CMK (cell line): ENCODE data around the gene RNF144A.

Experiments
- DNase-seq: peaks from one replicate; pipeline ENCODE4 v3.0.0-alpha.2; 2010; ENCODE audit warnings: low read depth

RNF144A gene

DNA sequence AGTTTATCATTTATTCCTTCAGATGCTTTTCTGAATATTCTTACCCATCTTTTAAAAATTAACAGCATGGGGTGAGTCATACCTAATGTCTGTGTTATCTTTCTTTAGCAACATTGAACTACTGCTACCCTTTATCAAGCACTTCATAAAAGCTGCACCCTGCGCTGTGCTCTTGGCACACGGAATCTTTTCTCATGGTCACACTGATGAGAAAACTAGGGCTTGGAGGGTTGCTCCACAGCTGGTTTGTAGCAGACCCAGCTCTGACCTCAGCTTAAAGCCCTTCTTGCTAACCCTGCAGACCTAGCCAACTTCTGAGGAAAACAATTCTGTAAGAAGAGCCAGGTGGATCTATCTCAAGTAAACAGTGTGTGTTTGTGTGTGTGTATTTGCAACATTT is 106.3 kb downstream of the RNF144A start:
- no peak for DNase-seq

DNA sequence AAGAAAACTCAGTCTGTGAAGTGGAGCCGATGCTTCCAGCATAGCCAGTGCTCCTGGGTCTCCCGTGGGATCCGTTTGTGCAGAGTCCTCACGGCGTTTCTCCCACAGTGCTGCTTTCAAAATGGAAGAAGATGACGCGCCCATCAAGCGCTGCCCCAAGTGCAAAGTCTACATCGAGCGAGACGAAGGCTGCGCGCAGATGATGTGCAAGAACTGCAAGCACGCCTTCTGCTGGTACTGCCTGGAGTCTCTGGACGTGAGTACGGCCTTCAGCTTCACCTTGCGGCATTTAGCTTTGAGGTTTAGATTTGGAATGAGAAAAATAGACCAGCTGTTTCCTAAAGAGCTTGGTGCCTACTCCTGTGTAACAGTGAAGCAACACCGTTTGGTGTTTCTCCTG is 107.0 kb downstream of the RNF144A start:
- no peak for DNase-seq

DNA sequence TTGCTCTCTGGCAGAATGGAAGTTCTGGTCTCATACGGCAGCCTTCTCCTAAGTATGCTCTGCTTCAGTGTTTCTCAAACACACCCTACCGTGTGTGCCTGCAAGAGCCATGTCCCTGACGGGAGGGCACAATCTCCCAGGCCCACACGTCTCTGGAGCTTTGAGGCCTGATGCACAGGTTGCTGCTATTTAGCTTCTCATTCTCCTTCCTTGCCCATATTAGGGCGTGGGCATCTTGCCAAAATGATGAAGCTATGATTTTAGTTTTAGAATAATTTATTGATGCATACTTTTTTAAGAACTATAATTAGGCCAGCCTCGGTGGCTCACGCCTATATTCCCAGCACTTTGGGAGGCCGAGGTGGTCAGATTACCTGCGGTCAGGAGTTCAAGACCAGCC is 107.9 kb downstream of the RNF144A start:
- DNase-seq, result no peak

DNA sequence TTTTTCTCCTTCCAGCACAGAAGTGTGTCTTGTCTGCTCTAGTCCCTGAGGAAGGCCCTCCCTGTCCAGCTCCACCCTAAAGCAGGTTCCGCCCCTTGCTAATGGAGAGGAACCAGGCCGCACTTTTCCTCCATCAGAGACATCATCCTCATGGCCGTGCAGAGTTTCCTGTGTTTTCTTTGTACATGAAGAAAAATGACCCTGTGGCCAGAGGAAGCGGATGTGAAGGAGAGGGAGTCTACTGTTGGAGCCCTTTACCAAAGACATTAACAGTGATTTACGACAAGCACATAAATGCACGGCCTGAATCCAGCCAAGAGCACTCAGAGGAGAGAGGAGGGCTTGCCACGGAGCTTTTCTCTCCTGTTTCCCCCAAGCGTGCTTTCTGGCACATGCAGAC is 109.5 kb downstream of the RNF144A start:
- DNase-seq, result no peak

DNA sequence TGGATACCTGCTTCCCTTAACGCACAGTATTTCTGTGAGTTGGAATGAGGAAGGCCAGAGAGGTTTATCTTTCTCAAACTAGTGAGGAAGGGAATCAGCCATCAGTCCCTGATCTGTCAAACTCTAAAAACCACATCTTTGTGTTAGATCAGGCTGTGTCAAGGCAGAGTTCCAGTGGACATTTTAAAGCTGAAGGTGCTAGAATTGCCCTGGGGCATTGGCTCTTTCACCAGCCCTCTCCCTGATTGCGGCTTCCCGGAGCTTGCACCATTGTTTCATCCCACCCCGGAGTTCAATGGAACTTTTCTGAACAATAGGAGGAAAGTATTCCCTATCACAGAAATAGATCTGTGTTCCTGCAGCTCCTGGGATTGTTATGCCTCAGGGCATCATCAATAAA is 110.2 kb downstream of the RNF144A start:
- DNase-seq, result no peak

DNA sequence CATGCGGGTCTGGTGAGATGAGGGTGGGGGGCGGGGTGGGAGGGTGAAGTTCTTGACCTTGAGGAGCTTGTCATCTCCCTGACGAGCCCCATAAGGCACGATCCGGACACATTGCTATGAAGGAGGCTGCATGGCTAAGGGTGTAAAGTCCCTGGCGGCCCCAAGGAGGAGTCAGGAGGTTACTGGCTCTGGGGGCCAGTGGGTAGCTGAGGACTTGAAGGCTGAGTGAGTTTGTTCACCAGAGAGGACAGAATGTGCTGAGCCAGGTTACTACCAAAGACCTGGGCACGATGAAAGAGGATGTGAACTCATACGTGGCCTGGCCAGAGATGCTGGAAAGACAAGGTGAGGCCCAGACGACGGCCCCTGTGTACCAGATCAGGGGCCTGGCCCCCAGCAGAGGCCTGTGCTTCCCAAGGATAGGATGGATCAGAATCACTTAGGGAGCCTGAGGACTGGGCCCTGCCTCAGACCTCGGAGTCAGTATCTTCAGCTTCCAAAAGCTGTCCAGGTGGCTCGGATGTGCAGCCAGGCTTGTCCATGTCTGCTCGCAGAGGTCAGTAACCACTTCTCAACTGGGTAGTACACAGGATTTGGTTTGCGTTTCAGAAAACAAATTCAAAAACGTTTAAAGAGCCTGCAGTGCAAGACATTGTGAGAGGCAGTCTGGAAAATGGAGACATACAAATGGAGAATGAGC is 110.9 kb downstream of the RNF144A start:
- DNase-seq, result no peak

DNA sequence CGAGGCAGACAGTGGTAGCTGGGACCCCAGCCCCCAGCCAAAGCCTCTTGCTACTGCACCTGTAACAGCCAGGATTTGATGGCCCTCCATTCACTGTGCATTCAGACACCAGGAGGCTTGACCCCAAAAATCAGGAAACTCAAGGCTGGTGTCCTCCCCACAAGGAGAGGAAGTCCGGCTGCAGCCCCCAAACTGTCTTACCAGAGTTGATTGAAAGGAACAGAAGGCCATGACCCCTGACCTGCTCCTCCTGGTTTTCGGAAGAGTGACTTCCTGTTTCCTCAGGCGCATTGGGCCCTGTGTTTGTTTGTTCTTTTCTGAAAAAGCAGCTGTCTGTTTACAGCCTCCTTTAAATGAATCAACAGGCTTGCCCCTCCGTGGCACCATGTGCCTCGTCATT is 111.6 kb downstream of the RNF144A start:
- DNase-seq, result no peak

DNA sequence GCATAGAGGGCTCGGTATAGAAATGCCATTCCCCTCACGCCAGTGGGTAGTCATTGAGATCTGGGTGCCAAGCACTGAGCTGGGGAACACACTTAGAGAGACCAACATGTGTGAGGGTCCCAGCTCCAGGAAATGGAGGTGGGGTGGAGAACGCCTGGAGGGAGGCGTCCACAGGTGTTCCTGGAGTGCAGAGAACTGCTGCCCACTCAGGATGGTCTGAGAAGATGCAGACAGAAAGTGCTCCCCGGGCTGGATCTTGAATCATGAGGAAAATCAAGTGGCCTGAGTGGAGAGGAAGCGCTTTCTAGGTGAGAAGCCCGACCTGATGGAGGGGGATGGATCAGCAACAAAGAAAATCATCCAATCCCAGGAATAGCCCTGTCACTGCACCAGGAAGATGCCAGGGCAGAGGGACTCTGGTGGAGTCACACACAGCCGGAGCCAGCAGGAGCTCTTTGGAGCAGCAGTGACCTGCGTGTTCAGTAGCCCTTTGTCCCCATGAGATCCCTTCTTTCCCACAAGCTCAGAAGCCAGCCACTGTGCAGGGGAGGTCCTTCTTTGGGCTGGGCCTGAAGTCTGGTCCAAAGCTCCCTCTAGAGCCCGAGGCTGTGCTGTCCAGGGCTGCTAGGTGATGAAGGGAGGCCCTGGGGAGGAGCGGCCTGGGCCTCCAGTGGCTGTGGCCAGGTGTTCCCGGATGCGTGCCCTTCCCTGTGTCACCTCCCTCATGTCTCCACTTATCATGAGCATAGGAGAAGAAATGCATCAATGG is 112.3 kb downstream of the RNF144A start:
- DNase-seq, result no peak

DNA sequence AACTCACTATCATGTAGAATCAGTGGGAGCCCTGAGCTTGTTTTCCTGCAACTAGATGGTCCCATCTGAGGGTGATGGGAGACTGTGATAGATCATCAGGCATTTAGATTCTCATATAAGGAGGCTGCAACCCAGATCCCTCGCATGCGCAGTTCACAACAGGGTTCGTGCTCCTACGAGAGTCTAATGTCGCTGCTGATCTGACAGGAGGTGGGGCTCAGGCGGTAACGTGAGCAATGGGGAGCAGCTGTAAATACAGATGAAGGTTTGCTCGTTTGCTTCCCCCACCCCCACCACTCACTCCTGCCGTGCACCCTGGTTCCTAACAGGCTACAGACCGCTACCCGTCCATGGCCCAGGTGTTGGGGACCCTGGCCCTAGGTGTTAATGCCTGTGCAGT is 113.6 kb downstream of the RNF144A start:
- no peak for DNase-seq

DNA sequence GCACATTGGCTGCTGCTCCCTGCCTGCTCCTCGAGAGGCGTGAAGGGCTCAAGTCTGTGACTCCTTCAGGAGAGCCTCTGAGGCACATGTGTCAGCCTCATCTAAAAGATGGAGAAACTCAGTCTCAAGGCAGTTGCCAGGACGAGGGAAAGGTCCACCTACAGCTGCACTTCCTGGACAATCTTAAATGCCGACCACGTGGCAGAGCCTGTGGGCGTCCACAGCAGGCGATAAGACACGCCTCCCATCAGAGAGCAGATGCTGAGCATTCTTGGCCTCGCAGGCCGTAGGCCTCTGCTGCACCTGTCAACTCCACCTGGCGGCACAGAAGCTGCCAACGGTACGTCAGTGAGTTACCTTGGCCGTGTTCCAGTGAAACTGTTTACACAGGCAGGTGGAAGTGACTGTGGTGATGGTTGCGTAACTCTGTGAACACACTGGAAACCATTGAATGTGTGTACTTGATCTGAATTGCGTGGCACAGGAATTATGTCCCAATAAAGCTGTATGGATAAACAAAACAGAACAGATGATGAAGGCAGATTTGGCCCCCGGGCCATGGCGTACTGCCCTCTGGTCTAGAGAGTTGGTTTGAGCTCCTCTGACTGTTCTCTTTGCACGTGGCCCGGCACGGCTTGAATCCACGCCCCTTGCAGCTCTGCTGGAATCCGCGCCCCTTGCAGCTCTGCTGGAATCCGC is 114.5 kb downstream of the RNF144A start:
- DNase-seq, result no peak

DNA sequence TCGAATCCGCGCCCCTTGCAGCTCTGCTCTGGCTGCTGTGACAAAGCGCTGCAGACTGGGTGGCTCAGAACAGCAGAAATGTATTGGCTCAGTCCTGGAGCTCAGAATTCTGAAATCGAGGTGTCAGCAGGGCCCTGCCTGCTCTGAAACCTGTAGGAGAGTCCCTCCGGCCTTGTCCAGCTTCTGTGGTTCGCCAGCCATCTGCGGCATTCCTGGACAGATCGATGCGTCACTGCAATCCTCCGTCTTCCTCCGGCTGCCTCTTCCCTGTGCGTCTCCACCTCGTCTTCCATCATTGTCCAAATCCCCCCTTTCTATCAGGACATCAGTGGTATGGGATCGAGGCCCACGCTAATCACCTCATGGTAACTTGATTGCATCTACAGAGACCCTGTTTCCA is 115.2 kb downstream of the RNF144A start:
- DNase-seq, result no peak

DNA sequence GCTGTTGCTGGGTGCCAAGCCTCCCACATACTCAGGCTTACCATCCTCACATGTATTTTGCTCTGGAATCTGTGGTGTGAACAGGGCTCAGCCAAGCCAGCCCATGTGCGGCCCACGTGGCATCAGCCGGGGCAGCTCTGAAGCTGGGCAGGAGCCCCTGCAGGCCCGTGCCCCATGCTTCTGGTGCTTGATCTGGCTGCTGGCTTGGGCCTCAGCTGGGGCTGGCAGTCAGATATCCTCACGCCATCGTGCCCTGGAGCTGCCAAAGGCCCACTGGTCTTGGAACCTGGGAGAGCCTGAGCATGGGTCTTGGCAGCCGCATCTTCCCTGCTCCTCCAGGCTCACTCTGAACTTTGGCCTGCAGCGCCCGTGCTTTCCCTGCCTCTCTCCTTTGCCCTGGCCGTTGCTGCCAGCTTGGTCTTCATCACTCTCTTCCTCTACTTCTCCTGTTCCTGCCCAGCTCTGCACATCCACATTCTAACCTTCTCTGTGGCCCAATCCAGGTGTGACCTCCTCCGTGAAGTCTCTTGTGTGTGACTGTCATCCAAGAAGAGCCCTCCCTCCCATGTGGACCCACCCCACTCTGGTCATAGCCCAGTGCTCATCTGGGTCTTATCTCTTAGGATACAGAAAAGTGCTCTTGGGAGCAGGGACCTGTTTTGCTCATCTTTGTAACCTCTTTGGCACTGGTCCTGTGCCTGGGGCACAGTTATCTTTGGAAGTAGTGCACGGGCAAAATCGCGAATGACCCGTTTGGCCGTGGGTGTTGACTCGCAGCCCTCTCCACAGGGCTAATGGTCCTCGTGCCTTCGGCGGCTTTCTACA is 116.1 kb downstream of the RNF144A start:
- DNase-seq, result no peak

DNA sequence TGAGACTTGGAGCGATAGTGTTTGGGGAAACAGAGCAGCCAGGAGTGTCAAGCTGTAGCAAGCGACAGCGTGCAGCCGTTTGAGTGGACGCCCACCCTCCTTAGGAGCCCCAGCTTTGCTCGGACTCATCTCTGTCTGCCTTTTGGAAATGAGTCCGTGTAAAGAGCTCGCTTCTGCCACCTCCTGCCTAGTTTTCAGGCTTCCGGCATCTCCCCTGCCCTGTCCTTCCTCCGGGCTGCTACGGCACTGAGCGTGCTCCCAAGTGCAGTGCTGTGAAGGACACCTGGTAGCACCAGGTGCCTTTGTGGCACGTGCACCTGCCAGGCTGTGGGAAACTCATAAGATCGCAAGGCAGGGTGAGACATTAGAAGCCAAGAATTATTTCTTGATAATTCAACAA is 117.1 kb downstream of the RNF144A start:
- no peak for DNase-seq

DNA sequence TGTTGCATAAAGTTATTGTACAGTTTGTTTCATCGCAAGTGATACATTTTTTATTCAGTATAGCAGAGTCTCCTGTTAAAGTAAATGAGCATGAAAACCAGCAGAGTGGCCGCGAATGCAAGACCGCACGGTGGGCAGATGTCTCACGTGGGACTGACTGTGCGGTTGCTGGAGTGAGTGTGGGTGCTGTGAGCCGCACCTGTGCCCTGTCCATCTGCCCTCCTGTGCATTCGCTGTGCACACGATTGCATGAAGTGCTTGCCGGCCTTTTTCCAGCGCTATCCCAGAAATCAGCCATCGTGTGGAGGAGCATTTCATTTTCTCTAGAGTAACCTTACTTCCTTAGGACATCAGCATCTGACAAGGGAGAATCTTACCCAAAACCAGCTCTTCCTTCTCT is 118.7 kb downstream of the RNF144A start:
- no peak for DNase-seq

DNA sequence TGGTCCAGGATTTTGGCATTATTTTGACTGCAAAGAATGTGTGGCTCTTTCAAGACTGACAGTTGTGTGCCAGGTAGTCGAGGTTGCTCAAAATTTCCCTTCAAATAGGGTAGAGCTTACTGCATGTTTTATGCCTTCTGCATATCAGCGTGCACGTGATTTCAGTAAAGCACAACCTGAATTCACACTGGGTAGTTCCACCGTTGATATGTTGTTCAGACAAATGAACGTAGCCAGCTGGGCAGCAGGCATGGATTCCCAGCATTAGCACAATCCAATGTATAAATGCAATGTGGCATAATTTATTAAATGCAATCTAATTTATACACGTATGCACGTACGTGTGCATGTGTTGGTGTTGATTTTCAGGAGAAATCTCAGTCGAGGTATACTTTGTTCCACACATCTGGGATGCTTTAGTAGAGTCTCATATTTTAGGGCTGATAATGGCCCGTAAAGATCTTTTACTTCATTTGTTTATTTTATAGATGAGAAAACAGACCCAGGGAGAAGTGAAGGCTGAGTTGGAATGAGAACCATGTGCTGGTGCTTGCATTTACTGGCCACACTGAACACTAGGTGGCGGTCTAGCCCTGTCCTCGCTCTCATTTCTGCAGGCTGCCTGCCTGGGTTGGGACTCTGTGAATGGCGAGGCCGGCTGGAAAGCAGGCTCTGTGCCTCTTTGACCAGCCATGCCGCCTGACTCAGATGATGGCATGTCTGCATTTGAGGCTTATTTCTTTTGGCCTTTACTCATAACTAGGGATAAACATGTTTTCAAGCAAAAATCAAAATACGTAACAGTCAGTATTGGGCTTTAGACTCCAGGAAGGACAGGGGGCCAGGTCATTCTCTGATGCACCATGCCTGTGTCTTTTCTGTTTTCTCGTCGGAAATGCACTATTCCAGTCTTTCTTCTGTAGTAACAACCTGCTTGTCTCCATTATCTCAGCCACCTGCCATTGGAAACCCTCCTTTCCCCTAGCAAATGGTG is 120.4 kb downstream of the RNF144A start:
- peak; percentile 46 for DNase-seq

DNA sequence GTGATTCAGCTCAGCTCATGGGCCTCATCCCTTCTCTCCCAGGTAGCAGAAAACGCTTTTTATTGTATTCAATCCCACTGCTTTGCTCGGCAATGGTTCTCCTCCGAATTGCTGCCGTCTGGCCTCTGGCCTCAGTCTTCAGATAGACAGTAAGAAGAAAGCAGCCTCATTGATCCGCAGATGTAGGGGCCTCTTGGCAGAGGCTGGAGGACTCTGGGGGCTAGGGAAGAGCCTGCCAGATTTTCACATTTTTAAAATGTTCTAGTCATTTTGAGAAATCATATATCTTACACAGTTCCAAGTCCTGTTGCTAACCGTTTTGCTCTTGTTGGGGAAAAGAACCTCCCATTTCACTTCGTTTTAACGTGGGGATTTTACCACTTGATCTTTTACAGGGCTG is 123.3 kb downstream of the RNF144A start:
- DNase-seq, result no peak

DNA sequence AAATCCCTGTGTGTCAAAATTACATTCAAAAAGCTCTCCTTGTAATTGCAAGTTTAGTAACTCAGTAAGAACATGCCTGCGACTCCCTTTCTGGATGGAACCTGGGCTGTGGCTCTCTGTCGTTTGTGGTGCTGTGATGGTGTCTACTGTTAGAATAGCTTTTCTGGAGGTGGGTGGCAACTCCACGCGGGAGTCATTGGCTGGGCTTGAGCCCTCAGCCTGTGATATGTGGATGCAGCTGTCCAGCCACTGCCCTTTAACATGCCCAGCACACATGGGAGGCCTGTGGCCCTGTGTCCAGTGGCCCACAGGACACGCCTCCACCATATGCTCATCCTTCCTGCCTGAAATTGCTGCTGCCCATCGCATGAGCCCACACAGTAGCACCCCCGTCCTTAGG is 124.2 kb downstream of the RNF144A start:
- DNase-seq, result no peak

DNA sequence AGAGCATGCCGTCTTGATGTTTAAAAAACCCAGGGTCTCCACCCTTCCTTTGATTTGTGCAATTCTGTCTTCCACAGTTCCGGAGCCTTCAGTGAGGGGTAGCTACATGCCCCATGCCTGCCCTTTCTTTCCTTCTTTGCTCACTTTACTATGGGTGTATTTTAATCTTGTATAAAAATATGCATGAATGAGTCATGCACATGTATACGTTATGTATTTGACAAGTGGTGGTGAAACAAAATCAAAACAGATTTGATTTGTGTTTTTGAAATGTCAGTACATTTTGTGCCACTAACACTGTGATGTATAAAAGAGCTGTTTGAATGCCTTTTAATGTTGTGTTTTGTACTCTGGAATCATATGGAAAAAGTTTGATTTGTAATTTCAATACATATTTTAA is 126.5 kb downstream of the RNF144A start:
- no peak for DNase-seq

DNA sequence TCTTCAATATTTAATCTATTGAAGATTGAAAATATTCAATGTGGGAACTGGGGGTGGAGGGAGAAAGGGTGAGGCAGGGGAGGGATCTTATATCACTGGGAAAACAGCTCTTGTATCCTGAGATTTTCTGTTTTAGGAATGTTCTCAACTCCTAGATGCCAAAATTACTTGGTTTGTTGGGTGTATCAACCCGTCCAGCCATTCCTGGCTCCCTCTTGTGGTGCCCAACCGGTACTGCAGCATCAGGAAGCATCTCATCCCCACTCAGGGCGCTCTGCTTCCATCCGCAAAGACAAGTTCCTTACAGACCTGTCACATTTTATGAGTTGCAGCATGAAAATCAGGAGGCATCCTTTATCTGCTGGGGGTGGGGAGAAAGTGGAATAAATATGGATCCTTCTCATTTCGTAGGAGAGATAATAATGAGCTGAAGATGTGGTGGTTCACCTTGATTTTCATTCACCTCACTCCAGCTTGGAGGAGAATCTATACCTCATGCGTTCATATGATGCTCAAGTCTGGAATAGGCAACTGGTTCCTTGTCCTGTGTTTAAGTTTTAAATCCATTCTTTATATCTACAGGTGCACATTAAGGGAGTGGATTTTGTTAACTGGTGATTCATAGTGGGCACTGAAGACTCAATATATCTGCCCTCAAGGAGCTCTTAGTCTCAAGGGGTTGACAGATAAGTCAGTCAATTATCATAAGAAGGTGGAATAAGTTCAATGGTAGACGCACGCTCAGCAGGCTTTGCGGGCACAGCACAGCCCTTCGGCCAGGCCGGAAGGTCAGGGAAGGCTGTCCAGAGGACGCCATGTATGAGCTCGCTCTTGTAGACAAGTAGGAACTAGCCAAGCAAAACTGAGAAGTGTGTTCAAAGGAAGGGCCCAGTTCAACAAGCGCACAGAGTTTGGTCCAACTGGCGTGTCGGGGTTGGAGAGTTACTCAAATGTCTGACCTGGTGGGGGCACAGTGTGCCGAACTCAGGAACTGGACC is 127.3 kb downstream of the RNF144A start:
- peak; percentile 44 for DNase-seq
